ENCODE data around the gene CHMP4B. TPM values are rescaled to one million over a fixed set of nuclear protein-coding genes. Genes with fewer than 3 reads are reported as not detected.

Gene CHMP4B
- total and polyA plus RNA-seq, 4 donors, result 91.6 to 162 (median 120) TPM

DNA sequence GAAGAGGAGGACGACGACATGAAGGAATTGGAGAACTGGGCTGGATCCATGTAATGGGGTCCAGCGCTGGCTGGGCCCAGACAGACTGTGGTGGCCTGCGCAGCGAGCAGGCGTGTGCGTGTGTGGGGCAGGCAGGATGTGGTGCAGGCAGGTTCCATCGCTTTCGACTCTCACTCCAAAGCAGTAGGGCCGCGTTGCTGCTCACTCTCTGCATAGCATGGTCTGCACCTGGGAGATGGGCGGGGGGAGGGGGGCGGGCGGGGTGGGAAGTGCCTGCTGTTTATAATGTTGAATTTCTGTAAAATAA lies 42.3 kb downstream of the CHMP4B start:
- DNase-seq, result no peak
- H3K27me3 ChIP-seq (ENCODE audit: control insufficient read depth in 3 of 3, insufficient read depth in 3 of 3, low read length in 2 of 3), result no peaks in the 10 kb centered on the region
- H3K27ac ChIP-seq (ENCODE audit: low read depth in 1 of 2, low read length in 1 of 2), result no peak overlapping the region

DNA sequence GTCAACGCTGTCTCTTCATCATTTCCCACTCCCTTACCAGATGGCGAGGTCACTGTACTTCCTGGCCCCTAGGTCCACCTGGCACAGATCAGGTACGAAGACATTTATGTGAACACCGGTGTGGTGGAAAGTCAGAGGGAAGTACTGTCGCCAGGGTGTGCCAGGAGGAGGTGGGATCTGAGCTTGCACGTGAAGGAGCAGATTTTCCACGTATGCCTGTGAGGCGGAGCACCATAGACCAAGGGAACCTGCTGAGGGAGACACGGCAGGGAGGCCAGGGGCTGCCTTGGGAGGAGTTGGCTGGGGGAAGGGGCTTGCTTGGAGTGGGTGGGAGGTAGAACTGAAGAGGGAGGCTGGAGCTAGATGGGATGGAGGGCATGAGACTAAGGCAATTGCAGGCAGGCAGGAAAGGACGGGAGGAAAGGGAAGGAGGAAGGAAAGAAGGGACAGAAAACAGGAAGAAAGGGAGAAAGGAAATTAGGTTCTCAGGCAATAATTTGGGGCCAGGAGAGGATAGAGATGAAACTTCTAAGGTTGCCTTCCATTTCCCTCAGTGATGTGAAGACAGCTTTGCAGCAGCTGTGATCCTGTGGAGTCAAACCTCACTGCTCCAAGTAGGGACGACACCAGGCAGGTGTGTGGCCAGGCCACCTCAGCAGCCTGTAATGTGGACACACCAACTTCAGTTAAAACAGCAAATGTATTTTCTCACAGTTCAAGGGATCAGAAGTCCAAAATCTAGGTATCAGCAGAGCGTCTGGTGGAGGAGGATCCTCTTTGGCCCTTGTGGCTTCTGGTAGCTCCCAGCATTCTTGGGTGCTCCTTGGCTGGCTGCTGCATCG lies 46.8 kb downstream of the CHMP4B start:
- TF ChIP-seq, protein P1, sequence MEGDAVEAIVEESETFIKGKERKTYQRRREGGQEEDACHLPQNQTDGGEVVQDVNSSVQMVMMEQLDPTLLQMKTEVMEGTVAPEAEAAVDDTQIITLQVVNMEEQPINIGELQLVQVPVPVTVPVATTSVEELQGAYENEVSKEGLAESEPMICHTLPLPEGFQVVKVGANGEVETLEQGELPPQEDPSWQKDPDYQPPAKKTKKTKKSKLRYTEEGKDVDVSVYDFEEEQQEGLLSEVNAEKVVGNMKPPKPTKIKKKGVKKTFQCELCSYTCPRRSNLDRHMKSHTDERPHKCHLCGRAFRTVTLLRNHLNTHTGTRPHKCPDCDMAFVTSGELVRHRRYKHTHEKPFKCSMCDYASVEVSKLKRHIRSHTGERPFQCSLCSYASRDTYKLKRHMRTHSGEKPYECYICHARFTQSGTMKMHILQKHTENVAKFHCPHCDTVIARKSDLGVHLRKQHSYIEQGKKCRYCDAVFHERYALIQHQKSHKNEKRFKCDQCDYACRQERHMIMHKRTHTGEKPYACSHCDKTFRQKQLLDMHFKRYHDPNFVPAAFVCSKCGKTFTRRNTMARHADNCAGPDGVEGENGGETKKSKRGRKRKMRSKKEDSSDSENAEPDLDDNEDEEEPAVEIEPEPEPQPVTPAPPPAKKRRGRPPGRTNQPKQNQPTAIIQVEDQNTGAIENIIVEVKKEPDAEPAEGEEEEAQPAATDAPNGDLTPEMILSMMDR (IDR thresholded peaks at IDR 0.05; ENCODE audit: control extremely low read depth, extremely low read depth), result no peak
- H3K4me3 ChIP-seq, result no peak overlapping the region
- ATAC-seq (ENCODE audit: insufficient read depth, low FRiP score), result no peak
- peaks cover 0 to 9% (median under 1%) of the 10 kb centered on the region in 5 donors for H3K4me1 ChIP-seq (ENCODE audit: control insufficient read depth in 5 of 5, insufficient read depth in 5 of 5, low read length in 5 of 5)
- no peaks in the 10 kb centered on the region for H3K9me3 ChIP-seq (ENCODE audit: control insufficient read depth in 4 of 4, insufficient read depth in 3 of 4, low read length in 3 of 4)
- peaks cover 3 to 25% (median 13%) of the 10 kb centered on the region in 4 donors for H3K36me3 ChIP-seq (ENCODE audit: control insufficient read depth in 4 of 4, insufficient read depth in 4 of 4, low read length in 4 of 4)
- no peaks in the 10 kb centered on the region for H3K27me3 ChIP-seq (ENCODE audit: control insufficient read depth in 3 of 3, insufficient read depth in 3 of 3, low read length in 2 of 3)
- WGBS, 2 donors, result 78 to 82% methylated on average over 13 of the region's 13 CpGs
- H3K9ac ChIP-seq (ENCODE audit: insufficient read depth in 1 of 2, low read length in 2 of 2), result no peak overlapping the region
- peak overlapping the region in 1 of 2 donors; percentile 2 for H3K27ac ChIP-seq (ENCODE audit: low read depth in 1 of 2, low read length in 1 of 2)
- DNase-seq, result no peak

More for the DNA sequence above, 42.3 kb downstream of the CHMP4B start:
- peaks cover 7 to 56% (median 22%) of the 10 kb centered on the region in 4 donors for H3K36me3 ChIP-seq (ENCODE audit: control insufficient read depth in 4 of 4, insufficient read depth in 4 of 4, low read length in 4 of 4)
- peaks cover 0 to 8% (median 2%) of the 10 kb centered on the region in 5 donors for H3K4me1 ChIP-seq (ENCODE audit: control insufficient read depth in 5 of 5, insufficient read depth in 5 of 5, low read length in 5 of 5)
- ATAC-seq (ENCODE audit: insufficient read depth, low FRiP score), result no peak
- peak overlapping the region; percentile 2 for H3K4me3 ChIP-seq
- TF ChIP-seq, protein P1 (IDR thresholded peaks at IDR 0.05; ENCODE audit: control extremely low read depth, extremely low read depth), result no peak
- no peak overlapping the region for H3K9ac ChIP-seq (ENCODE audit: insufficient read depth in 1 of 2, low read length in 2 of 2)
- H3K9me3 ChIP-seq (ENCODE audit: control insufficient read depth in 4 of 4, insufficient read depth in 3 of 4, low read length in 3 of 4), result no peaks in the 10 kb centered on the region
- 90 to 92% methylated on average over 14 of the region's 14 CpGs for WGBS, 2 donors

DNA sequence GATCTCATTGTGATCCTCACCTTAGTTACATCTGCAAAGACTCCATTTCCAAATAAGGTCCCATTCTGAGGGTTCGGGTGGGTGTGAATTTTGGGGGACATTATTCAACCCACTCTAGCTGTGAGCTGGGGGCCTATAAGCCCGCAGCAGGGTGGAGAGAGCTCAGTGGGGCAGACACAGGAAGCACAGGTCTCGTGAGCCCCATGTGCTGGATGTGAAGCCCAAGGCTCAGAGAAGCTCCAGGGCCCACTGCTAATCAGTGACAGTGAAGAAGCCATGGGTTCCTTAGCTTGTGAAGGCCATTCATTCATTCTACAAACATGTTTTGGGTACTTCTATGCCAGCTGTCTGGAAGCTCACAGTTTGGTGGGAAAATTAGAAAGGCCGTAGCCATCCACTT lies 47.5 kb downstream of the CHMP4B start:
- Histone ChIP-seq H3K4me1 (ENCODE audit: control insufficient read depth in 5 of 5, insufficient read depth in 5 of 5, low read length in 5 of 5) (peaks cover 0 to 16% (median 5%) of the 10 kb centered on the region in 5 donors), H3K9me3 (ENCODE audit: control insufficient read depth in 4 of 4, insufficient read depth in 3 of 4, low read length in 3 of 4) (no peaks in the 10 kb centered on the region), H3K9ac (ENCODE audit: insufficient read depth in 1 of 2, low read length in 2 of 2) (no peak overlapping the region), H3K36me3 (ENCODE audit: control insufficient read depth in 4 of 4, insufficient read depth in 4 of 4, low read length in 4 of 4) (peaks cover 3 to 19% (median 11%) of the 10 kb centered on the region in 4 donors), H3K27me3 (ENCODE audit: control insufficient read depth in 3 of 3, insufficient read depth in 3 of 3, low read length in 2 of 3) (no peaks in the 10 kb centered on the region), H3K4me3 (no peak overlapping the region), H3K27ac (ENCODE audit: low read depth in 1 of 2, low read length in 1 of 2) (no peak overlapping the region)
- ATAC-seq (ENCODE audit: insufficient read depth, low FRiP score) (no peak), DNase-seq (no peak)
- WGBS, 2 donors, result 84 to 85% methylated on average over 4 of the region's 4 CpGs
- TF ChIP-seq, protein P1 (IDR thresholded peaks at IDR 0.05; ENCODE audit: control extremely low read depth, extremely low read depth), result no peak
